MCF 10A (cell line): ENCODE data around the gene TMEM17. TPM values are rescaled to one million over a fixed set of nuclear protein-coding genes. Genes with fewer than 3 reads are reported as not detected.

Experiments
- Bru-seq: library from RNA; stranded (reverse); fragments of 400-500 nt; gene quantifications from one replicate; lab custom pipeline; 2021; lab: Mats Ljungman, UMichigan
- BruChase-seq, 2 experiments: library from RNA; stranded (reverse); fragments of 400-500 nt; gene quantifications; one replicate each; lab custom pipeline; 2021; lab: Mats Ljungman, UMichigan
- BruUV-seq: library from RNA; stranded (reverse); fragments of 400-500 nt; replicated peaks from 2 replicates; lab custom pipeline; 2021; lab: Mats Ljungman, UMichigan
- CTCF ChIA-PET: fragments of 300-600 bp; sonication (Branson Sonifier 250); formaldehyde crosslinking; extraction: SDS; loops from one replicate; lab custom pipeline; 2021; ENCODE audit warnings: antibody characterized with exemption, inconsistent platforms; lab: Yijun Ruan, JAX
- POLR2A ChIA-PET: fragments of 300-600, 350-650 bp; sonication (Branson Sonifier 250); formaldehyde crosslinking; extraction: SDS; loops from one replicate; lab custom pipeline; 2020; ENCODE audit warnings: antibody characterized with exemption, inconsistent platforms; lab: Yijun Ruan, JAX
- DNase-seq: peaks from one replicate; pipeline ENCODE4 v3.0.0-alpha.2; 2018; ENCODE audit not compliant: unreplicated experiment
- H3K27ac Mint-ChIP-seq: one replicate; pipeline ENCODE4 v1.8.0; 2022; ENCODE audit warnings: mild to moderate bottlenecking, low read depth, mixed read lengths; ENCODE audit not compliant: unreplicated experiment
- H3K27me3 Mint-ChIP-seq: one replicate; pipeline ENCODE4 v1.8.0; 2022; ENCODE audit warnings: mixed read lengths; ENCODE audit not compliant: insufficient read depth, unreplicated experiment
- H3K36me3 Mint-ChIP-seq: one replicate; pipeline ENCODE4 v1.8.0; 2022; ENCODE audit warnings: mild to moderate bottlenecking, moderate library complexity, mixed read lengths; ENCODE audit not compliant: insufficient read depth, unreplicated experiment
- H3K4me1 Mint-ChIP-seq: one replicate; pipeline ENCODE4 v1.8.0; 2022; ENCODE audit warnings: mixed read lengths; ENCODE audit not compliant: insufficient read depth, unreplicated experiment
- H3K4me3 Mint-ChIP-seq: one replicate; pipeline ENCODE4 v1.8.0; 2022; ENCODE audit warnings: mild to moderate bottlenecking, moderate library complexity, mixed read lengths; ENCODE audit not compliant: unreplicated experiment
- H3K9me3 Mint-ChIP-seq: one replicate; pipeline ENCODE4 v1.8.0; 2022; ENCODE audit warnings: mixed read lengths; ENCODE audit not compliant: unreplicated experiment
- CTCF ChIP-seq: fragments of 200-600 bp; IDR thresholded peaks from one replicate; pipeline ENCODE4 v1.8.0; 2022; ENCODE audit warnings: antibody characterized with exemption, mild to moderate bottlenecking; ENCODE audit not compliant: unreplicated experiment
- intact Hi-C: fragments of 100-400 bp; cut with micrococcal nuclease; formaldehyde crosslinking; loops from 2 replicates; pipeline ENCODE4 v1.14.1; 2022
- long read RNA-seq: library from polyadenylated mRNA; stranded (forward); transcript quantifications from one replicate; pipeline ENCODE4 v2.0.0, GENCODE V29; 2022
- total RNA-seq: library from RNA; stranded (reverse); gene quantifications from 2 replicates; pipeline ENCODE4 v1.2.3, GENCODE V29; 2022

Gene TMEM17, protein sequence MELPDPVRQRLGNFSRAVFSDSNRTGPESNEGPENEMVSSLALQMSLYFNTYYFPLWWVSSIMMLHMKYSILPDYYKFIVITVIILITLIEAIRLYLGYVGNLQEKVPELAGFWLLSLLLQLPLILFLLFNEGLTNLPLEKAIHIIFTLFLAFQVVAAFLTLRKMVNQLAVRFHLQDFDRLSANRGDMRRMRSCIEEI
- total RNA-seq (2.6 and 3.1 TPM in 2 replicates), Bru-seq, nascent RNA (percentile 57 among the genes with signal in this experiment), BruChase-seq, experiment 1, labeled RNA remaining after a 6-hour chase (percentile 69 among the genes with signal in this experiment), BruChase-seq, experiment 2, labeled RNA remaining after a 2-hour chase (percentile 52 among the genes with signal in this experiment)
- long read RNA-seq, transcript TMEM17-201 (4 exons, 1,797 nt), result major isoform, 8 of 12 reads
- long read RNA-seq, partial matches to known transcripts, result 0 of 12 reads
- long read RNA-seq, other reads (novel, unspliced or antisense), result 1 of 12 reads

DNA sequence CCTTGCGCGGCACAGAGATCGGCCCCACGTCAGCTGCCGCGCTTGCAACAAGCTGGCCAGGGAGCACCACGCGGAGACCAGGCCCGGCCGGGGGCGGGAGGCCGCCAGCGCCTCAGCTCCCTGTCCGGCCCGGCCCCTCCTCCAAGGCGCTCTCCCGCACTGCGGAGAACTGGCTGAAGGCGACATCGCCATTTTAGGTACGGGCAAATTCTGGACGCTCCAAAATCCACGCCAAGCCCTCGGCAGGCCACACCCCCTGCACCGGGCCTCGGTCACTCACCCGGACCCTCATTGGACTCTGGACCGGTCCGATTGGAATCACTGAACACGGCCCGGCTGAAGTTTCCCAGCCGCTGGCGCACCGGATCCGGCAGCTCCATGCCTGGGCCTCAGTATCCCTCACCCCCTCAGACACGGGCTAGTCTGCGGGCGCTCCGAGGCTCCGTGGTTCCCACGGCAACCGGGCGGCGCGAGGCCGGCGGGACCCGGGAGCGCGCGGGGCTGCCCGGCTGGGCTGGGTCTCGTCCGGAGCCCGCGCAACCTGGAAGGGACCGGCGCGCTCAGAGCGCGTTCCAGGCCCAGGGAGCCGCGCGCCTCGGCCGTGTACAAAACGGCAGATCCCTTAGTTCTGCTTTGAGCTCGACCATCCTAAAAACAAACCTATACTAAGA, at the start of gene TMEM17:
Gene TMEM17 (minus strand): TSS at position 446 of the 671 bp plus-strand sequence. CDS start 66 bp downstream, at position 380.
- H3K9me3 Mint-ChIP-seq, result no peaks in the 10 kb centered on the region
- TSS peak; percentile 51 for BruUV-seq
- POLR2A ChIA-PET, result interaction anchor here (0.5 to 3.4 kb wide), 37 partner anchors 9 to 1285 kb away, joined by 3 to 24 read pairs (median 4); partner anchors contain the start of gene EHBP1
- TF ChIP-seq CTCF, result no peak
- peak within 1 kb of the TSS; percentile 79 for H3K4me3 Mint-ChIP-seq
- CTCF ChIA-PET, result interaction anchor here (0.8 to 1.0 kb wide), 3 partner anchors 48 to 154 kb away, joined by 3 to 4 read pairs (median 3); no protein-coding TSS in a partner anchor
- no peaks in the 10 kb centered on the region for H3K27me3 Mint-ChIP-seq
- peak; percentile 88 for DNase-seq
- H3K27ac Mint-ChIP-seq, result peak within 1 kb of the TSS; percentile 88
- peaks cover 23% of the 10 kb centered on the region for H3K4me1 Mint-ChIP-seq
- no peaks in the 10 kb centered on the region for H3K36me3 Mint-ChIP-seq
- intact Hi-C loops, result loop anchor here (1.0 to 5.0 kb wide), 3 partner anchors 73 to 200 kb away; no protein-coding TSS in a partner anchor

- Mint-ChIP-seq H3K4me1 (no peaks in the 10 kb centered on the region), H3K4me3 (no peak overlapping the region), H3K36me3 (no peaks in the 10 kb centered on the region), H3K27me3 (no peaks in the 10 kb centered on the region), H3K9me3 (no peaks in the 10 kb centered on the region), H3K27ac (no peak overlapping the region)
- ChIA-PET POLR2A (interaction anchor here (0.7 to 0.8 kb wide), 2 partner anchors 90 to 1028 kb away, joined by 3 read pairs; no protein-coding TSS in a partner anchor), CTCF (interaction anchor here (0.7 kb wide), 1 partner anchor 771 kb away, joined by 3 read pairs; no protein-coding TSS in a partner anchor)
- no peak for DNase-seq
- TF ChIP-seq CTCF, result no peak
- intact Hi-C loops, result no loop called here
- BruUV-seq, result no TSS peak
Observed at GRCh38 chr2:62554440-62554839, 48.4 kb upstream of the TMEM17 start.

- no TSS peak for BruUV-seq
- Mint-ChIP-seq H3K4me3 (no peak overlapping the region), H3K36me3 (no peaks in the 10 kb centered on the region), H3K27ac (no peak overlapping the region), H3K27me3 (no peaks in the 10 kb centered on the region), H3K4me1 (no peaks in the 10 kb centered on the region), H3K9me3 (no peaks in the 10 kb centered on the region)
- intact Hi-C loops, result no loop called here
- ChIA-PET CTCF (interaction anchor here (0.5 to 0.6 kb wide), 2 partner anchors 209 to 227 kb away, joined by 3 to 4 read pairs; no protein-coding TSS in a partner anchor), POLR2A (no interaction called here)
- no peak for TF ChIP-seq CTCF
- no peak for DNase-seq
Observed at GRCh38 chr2:62550461-62550860, 44.5 kb upstream of the TMEM17 start.
